Endometrial microvascular endothelial cells (primary cell): ENCODE measurements around the gene SDCCAG8. TPM values are rescaled to one million over a fixed set of nuclear protein-coding genes. Genes with fewer than 3 reads are reported as not detected.

ENCODE experiments used
- in situ Hi-C: cut with HindIII; loops from 2 replicates; pipeline ENCODE4 v1.10.0; 2017; ENCODE audit warnings: low sequenced_read_pairs, low pct_unique_long_range_greater_than_20kb; ENCODE audit errors: inconsistent ontology term
- total RNA-seq: library from RNA; depleted of rRNA; stranded (reverse); fragments of >200 nt; gene quantifications from one replicate; pipeline ENCODE4 v1.2.3, GENCODE V29; 2015; ENCODE audit errors: inconsistent ontology term

Gene SDCCAG8
- total RNA-seq, 1 donor from 2014 or later: 21.9 TPM

DNA sequence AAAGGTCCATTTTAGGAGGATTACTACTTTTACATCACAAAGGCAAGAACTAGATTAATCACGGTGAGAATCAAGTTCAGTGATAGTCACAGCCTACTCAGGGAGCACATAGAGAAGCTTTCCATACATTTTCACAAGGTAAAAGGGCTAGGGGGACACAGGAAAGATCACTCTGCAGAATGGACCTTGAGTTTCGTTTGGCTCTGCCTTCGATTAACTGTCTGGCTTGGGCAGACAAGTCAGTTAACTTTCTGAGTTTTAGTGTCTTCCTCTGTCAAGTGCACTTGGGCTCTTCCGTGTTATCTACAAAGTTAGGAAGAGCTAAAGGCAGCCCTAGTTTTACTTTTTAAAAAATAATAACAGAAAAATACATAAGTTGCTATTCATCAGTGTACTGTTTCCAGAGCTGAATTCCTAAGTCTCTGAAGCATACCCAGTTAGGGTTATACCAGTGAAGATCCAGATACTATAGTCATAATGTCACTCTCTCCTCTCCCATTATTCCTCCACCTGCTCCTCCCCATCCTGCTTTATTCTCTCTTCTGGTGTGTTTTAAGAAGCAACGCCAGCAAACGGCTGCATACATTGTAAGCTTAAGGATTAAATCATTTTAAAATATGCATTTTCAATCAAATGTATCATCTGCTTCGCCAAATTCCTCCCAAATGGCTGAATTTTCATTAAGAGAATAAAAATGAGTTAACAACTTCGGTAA lies 2.5 kb upstream of the SDCCAG8 start:
- in situ Hi-C loops: no loop called here

- in situ Hi-C loops: no loop called here
These were observed 2.0 kb upstream of the SDCCAG8 start for GRCh38 chr1:243253926-243254232.

GRCh38 chr1:243254233-243254926 lies 1.5 kb upstream of the SDCCAG8 start:
- in situ Hi-C loops: no loop called here

GRCh38 chr1:243254927-243255790 lies 682 bp upstream of the SDCCAG8 start, which contains the start of gene CEP170:
CEP170 (minus strand) TSS chr1:243255281; CDS start chr1:243225280, 30,001 bp downstream.
- in situ Hi-C loops: no loop called here

DNA sequence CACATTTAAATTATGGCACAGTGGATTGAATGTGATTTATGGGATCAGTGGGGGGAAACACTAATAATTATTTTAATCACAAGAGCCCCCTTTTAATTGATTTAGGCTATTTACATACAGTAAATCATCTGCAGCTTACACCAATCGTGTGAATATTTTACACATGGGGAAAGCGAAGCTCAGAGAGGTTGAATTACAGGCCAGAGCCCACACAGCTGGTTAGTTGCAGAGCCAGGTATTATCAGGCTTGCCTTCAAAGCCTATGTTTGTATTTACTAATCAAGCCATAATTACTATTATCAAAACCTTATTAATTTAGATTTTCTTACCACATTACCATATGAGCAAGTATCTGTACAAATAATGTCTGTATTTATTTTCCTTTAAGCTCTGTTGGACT lies 749 bp downstream of the SDCCAG8 start:
- in situ Hi-C loops: no loop called here

DNA sequence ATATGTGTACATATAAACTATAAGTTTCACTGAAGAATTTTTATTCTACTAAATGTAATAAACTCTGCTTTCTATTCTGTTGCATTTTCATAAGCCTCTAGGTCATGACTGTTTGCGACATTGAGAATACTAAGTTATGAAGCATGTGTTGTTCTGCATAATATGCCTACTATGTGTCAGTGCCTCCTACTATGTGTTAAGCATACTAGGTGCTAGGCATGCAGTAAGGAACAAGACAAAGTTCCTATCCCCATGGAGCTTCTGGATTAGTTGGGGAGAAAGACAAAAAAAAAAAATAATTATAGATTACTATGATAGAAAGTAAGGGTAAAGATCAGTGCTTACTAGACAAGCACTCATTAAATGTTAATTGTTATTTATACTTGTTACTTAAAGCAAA lies 1.3 kb downstream of the SDCCAG8 start:
- in situ Hi-C loops: no loop called here

DNA sequence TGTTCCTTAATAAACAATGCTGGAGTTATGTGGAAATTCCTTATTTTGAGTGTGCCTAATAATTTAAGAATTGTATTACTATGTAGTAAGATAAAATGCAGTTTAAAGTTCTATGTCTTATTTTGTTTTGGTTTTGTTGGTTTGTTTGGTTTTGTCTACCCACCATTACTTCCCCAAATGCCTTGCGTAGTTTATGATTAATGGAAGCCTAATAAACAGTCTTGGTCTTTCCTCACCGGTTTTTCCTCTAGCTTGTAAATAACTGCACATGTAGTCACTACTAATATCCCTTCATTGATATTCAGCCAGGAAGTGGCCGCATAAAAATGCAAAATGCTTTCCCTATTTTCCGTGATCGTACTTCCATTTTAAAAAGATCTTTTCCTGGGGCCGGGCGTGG lies 2.9 kb downstream of the SDCCAG8 start:
- in situ Hi-C loops: no loop called here

DNA sequence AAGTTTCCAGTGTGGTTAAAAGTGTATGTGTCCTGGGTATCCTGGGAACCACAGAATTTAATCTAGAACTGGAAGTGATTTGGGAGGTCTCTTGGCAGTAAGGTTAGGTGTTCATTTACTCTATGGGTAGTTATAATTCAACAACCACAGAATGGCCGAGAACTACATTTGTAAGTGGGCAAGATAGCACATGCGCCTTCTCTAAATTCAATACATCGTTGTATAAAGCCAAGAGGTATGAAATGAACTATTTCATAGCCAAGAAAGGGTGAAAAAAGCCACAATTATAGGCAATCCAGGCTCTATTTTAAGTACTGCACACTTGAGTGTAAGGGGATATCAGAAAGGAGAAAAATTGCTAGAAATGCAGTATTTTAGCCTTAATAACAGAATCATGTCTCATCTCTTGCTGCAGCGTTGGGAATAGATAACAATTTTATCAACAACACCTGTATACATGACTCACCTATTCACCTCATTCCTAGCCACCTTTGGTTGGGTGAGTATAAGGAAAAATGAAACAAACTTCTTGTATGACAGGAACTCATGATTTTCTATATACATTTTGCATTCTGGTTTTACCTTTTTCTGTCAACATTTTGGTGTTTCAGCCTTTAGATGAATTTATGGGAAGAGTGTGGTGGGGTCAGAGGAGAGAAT lies 4.5 kb downstream of the SDCCAG8 start:
- in situ Hi-C loops: no loop called here

GRCh38 chr1:243261390-243261789 lies 5.5 kb downstream of the SDCCAG8 start:
- in situ Hi-C loops: no loop called here

DNA sequence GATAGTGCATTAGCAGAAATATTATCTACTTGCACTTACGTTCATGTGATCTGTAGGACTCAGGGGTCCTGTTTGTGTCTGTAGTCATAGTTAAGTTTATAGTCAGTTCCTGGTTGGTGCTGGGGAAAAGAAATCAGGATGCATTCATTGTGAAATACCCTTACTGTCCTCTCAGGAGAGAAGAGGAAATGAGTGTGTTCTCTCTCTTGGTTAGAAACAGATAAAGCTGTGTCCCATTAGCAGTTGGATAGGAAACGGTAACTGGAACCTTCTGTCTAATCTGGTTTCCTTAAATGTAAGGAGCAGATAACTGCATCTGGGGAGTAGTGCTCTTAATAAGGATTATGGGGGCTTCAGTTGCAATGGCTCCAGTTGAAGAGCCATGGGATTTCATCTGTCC lies 8.9 kb downstream of the SDCCAG8 start:
- in situ Hi-C loops: no loop called here

DNA sequence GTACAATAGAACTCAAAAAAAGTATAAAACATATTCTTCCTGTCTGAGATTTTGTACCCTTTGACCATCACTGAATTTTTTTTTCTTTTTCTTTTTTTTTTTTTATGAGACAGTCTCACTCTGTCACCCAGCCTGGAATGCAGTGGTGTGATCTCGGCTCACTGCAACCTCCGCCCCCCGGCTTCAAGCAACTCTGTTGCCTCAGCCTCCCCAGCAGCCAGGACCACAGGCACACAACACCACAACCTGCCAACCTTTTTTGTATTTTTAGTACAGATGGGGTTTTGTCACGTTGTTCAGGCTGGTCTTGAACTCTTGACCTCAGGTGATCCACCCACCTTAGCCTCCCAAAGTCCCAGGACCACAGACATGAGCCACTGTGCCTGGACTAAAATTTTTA lies 10.4 kb downstream of the SDCCAG8 start:
- in situ Hi-C loops: no loop called here

DNA sequence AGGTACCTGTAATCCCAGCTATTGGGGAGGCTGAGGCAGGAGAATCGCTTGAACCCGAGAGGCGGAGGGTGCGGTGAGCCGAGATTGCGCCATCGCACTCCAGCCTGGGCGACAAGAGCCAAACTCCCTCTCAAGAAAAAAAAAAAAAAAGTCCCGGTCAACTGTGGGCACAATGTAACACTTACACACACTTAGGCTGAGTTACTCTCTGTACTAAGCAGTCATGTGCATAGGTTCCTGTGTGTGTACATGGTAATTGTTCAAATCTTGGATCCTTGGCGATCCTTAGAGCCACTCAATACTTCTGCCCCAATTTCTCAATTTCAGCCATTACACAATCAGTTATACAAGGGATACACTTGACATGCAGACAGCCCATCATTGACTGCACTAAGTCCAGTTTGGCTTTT lies 11.6 kb downstream of the SDCCAG8 start:
- in situ Hi-C loops: no loop called here

DNA sequence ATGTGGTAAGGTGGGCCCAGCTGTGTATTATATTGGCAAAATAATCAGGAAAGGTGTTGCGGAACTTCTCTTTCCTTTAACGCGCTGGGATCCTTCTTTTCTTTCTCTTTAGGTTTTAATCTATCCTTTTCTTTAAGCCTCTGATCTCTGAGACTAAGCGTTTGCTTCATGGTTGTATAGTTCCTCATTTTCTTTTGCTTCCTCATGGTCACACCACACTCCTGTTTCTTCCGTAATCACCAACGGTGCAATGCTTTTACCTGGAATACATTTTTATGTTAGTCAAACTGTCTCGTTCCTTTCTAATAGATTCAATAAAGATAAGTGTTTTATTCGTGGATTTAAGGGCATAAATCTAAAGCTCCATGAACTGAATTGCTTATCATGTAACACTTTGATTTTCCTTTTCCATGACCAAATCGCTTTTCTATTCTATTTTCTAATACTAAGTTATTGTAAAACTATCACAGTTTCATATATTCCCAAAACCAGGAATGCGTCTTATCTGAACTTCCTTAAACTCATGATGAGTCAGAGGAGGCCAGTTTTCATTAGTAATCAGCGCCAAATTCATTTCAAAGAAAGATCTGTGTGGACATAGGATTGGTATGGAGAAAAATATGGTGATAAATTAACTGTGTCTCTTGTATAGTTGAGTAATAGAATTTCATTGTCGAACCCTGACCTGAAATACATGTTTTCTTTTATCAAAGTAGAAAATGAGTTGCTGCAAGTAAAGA lies 12.2 kb downstream of the SDCCAG8 start:
- in situ Hi-C loops: no loop called here

DNA sequence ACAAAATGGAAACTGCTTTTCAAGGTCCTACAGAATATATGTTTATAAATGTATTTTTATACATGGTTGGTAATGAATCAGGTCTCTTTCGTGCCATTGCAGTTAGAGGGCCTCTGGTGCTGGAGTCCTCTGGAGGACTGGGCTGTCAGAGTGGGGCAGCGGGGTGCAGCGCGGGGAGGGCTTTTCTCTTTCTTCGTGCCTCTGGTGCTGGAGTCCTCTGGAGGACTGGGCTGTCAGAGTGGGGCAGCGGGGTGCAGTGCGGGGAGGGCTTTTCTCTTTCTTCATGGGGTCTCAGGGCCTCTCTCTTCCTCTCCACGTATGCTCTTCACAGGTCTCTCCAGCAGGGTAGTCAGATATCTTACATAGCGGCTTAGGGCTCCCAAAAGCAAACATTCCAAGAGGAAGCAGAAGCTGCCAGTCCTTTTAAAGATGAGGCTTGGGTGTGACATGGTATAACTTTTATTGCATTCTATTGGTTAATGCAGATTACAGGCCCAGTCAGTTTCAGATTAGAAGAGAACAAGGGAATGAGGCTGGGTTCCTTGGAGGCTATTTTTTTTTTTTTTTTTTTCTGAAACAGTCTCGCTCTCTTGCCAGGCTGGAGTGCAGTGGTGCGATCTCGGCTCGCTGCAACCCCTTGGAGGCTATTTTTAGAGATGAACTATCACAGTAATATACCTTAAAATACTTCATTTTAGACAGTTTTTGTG lies 13.1 kb downstream of the SDCCAG8 start:
- in situ Hi-C loops: no loop called here

DNA sequence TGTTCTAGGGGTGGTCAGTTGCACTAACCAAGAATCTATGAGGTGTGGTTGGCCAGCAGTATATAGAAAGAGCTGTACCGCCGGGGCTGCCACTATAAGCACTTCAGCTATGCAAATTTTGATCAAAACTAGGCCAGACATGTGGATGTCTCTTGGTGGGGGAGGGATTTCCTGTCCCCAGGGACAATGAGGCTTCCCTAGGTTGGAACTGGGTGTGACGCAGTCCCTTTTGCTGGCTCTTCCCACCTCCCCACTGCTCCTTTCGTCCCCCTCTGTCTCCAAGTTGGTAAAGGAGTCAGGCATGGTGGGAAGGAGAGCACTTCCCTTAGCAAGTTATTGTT lies 13.6 kb downstream of the SDCCAG8 start:
- in situ Hi-C loops: no loop called here

DNA sequence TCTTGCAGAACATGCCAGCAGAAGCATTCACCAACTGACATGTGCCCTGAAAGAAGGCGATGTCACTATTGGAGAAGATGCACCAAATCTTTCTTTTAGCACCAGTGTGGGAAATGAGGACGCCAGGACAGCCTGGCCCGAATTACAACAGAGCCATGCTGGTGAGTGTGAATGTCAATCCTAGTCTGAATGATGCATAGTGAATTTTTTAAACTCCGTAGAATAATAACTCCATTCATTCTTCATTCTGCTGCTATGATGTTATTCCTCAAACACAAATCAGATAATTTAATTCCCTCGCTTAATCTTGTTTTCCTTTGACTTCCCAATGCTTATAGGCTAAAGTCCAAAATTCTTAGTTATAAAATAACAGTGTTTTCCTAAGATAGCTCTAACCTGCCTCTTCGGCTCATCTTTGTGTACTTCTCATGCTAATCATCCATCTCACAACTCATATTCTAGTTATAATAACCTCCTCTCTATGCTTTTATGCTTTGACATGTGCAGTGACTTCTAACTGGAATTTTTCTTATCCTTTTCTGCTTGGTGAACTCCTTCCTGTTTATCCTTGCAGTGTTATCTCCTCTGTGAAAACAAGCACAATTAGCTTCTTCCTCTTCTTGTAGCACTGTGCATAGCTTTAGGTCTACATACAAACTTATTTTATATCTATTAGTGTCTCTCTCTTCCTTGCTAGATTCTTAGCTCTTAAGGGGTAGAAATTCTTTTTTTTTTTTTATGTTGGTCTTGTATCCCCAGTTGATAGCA lies 14.4 kb downstream of the SDCCAG8 start:
- in situ Hi-C loops: no loop called here

DNA sequence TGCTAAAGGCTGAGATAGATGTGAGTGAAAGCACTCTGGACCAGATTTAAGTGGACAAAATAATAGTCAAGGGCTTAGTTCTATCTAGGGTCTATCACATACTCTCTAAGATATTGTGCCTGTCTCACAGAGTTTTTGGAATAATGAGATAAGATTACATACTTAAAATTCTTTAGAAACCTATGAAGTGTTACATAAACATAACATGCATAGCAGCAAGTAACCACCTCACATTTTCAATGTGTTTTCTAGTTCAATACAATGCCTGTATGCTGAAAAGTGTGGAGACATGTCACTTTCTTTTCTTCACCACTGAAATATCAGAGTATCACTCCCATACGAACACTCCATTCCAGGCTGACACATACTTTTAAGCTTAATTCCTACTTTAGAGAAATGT lies 16.2 kb downstream of the SDCCAG8 start:
- in situ Hi-C loops: no loop called here

- in situ Hi-C loops: no loop called here
These were observed 16.6 kb downstream of the SDCCAG8 start for GRCh38 chr1:243272401-243272800.
